Ishikawa (cell line): ENCODE results near the gene PKP4.

Experiments
- CEBPB ChIP-seq: IDR thresholded peaks from 2 replicates; pipeline ENCODE4 v1.6.1; 2012
- CREB1 ChIP-seq: IDR thresholded peaks from 2 replicates; pipeline ENCODE4 v1.6.1; 2012; ENCODE audit warnings: low read depth
- EGR1 ChIP-seq: IDR thresholded peaks from 2 replicates; pipeline ENCODE4 v1.6.1; 2012
- EP300 ChIP-seq: IDR thresholded peaks from 2 replicates; pipeline ENCODE4 v1.6.1; 2012; ENCODE audit warnings: borderline replicate concordance
- FOXM1 ChIP-seq: IDR thresholded peaks from 2 replicates; pipeline ENCODE4 v1.6.1; 2012; ENCODE audit warnings: low read depth, borderline replicate concordance
- MAX ChIP-seq: IDR thresholded peaks from 2 replicates; pipeline ENCODE4 v1.6.1; 2012
- NFIC ChIP-seq: IDR thresholded peaks from 2 replicates; pipeline ENCODE4 v1.6.1; 2012
- RAD21 ChIP-seq: IDR thresholded peaks from 2 replicates; pipeline ENCODE4 v1.6.1; 2012; ENCODE audit warnings: low read depth
- TAF1 ChIP-seq: IDR thresholded peaks from 2 replicates; pipeline ENCODE4 v1.6.1; 2012; ENCODE audit warnings: low read depth, mild to moderate bottlenecking
- TCF12 ChIP-seq: IDR thresholded peaks from 2 replicates; pipeline ENCODE4 v1.6.1; 2012; ENCODE audit warnings: low read depth
- TEAD4 ChIP-seq: IDR thresholded peaks from 2 replicates; pipeline ENCODE4 v1.6.1; 2012
- YY1 ChIP-seq: IDR thresholded peaks from 2 replicates; pipeline ENCODE4 v1.6.1; 2012; ENCODE audit warnings: low read depth
- ZBTB7A ChIP-seq: IDR thresholded peaks from 2 replicates; pipeline ENCODE4 v1.6.1; 2012; ENCODE audit warnings: low read depth
- TF ChIP-seq, protein P1 (sequence below): IDR thresholded peaks from 2 replicates; pipeline ENCODE4 v1.6.1; 2012; ENCODE audit warnings: low read depth, mild to moderate bottlenecking
- TF ChIP-seq, protein P2 (sequence below): IDR thresholded peaks from 2 replicates; pipeline ENCODE4 v1.6.1; 2012

PKP4 gene

GRCh38 chr2:158487419-158487818 is 30.7 kb downstream of the PKP4 start:
- no peak for TF ChIP-seq FOXM1
- no peak for TF ChIP-seq CEBPB
- TF ChIP-seq EGR1, result no peak
- TF ChIP-seq, protein P1, sequence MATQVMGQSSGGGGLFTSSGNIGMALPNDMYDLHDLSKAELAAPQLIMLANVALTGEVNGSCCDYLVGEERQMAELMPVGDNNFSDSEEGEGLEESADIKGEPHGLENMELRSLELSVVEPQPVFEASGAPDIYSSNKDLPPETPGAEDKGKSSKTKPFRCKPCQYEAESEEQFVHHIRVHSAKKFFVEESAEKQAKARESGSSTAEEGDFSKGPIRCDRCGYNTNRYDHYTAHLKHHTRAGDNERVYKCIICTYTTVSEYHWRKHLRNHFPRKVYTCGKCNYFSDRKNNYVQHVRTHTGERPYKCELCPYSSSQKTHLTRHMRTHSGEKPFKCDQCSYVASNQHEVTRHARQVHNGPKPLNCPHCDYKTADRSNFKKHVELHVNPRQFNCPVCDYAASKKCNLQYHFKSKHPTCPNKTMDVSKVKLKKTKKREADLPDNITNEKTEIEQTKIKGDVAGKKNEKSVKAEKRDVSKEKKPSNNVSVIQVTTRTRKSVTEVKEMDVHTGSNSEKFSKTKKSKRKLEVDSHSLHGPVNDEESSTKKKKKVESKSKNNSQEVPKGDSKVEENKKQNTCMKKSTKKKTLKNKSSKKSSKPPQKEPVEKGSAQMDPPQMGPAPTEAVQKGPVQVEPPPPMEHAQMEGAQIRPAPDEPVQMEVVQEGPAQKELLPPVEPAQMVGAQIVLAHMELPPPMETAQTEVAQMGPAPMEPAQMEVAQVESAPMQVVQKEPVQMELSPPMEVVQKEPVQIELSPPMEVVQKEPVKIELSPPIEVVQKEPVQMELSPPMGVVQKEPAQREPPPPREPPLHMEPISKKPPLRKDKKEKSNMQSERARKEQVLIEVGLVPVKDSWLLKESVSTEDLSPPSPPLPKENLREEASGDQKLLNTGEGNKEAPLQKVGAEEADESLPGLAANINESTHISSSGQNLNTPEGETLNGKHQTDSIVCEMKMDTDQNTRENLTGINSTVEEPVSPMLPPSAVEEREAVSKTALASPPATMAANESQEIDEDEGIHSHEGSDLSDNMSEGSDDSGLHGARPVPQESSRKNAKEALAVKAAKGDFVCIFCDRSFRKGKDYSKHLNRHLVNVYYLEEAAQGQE, result no peak
- no peak for TF ChIP-seq RAD21

GRCh38 chr2:158488442-158489216 is 31.9 kb downstream of the PKP4 start:
- TF ChIP-seq, protein P2, sequence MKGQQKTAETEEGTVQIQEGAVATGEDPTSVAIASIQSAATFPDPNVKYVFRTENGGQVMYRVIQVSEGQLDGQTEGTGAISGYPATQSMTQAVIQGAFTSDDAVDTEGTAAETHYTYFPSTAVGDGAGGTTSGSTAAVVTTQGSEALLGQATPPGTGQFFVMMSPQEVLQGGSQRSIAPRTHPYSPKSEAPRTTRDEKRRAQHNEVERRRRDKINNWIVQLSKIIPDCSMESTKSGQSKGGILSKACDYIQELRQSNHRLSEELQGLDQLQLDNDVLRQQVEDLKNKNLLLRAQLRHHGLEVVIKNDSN, result no peak
- TF ChIP-seq MAX (no peak), TEAD4 (no peak), CEBPB (no peak), TCF12 (no peak), YY1 (no peak), RAD21 (no peak), FOXM1 (no peak), CREB1 (no peak), ZBTB7A (no peak), EGR1 (no peak), NFIC (no peak), TAF1 (no peak)
- TF ChIP-seq, protein P1, result no peak

DNA sequence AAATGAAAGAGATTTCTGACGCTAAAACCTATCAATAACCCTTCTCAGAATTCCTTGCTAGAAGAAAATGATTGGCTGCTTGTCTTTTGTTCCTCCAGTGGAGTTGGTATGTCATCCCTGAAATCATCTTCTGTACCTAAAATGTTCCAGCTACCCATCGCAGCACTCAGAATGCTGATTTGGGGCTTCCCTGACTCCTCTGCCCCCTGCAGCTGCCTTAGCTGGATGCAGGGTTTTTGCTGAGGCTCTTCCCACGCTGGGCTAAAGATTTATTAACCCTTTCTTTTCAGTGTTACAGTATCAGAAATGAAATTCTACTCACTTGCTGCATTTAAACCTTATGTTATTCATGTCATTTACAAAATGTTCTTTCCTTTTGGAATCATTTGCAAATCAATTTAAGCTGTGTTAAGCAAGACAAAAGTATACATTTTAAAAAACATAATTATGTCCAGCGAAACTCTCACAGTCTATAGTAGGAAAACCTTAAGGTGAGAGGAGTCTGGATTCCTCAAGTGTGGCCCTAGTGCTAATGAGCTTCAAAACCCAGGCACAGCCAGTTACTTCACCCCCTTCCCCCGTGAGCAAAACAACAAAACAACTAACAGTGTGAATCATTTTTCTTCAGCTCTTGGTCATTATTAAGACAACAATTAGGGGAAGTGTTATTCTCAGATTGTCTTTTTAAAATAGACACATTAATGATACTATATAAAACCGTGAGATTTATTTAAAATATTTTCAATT is 32.8 kb downstream of the PKP4 start:
- no peak for TF ChIP-seq TCF12
- TF ChIP-seq EP300, result no peak
- no peak for TF ChIP-seq ZBTB7A
- no peak for TF ChIP-seq TEAD4
- TF ChIP-seq FOXM1, result no peak
- no peak for TF ChIP-seq RAD21
- TF ChIP-seq NFIC, result no peak

DNA sequence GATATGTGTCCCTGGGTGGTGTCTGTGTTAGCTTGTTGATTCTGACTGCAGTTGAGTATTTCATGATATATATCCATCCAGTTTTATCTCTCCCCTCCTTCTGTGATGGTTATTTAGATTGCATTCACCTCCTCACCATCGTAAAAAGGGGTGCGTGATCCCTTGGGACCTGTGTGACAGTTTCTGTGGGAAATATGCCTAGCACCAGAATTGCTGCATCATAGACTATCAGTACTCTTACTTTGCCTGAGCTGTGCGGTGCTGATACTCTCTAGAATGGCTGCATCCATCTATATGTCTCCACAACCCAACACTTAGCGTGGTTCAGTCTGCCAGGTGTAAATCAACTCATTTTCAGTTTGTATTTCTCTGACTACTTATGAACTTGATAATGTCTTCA is 34.3 kb downstream of the PKP4 start:
- TF ChIP-seq TCF12, result no peak
- TF ChIP-seq NFIC, result no peak
- TF ChIP-seq TEAD4, result no peak
- no peak for TF ChIP-seq EP300
- TF ChIP-seq, protein P1, result no peak
- TF ChIP-seq RAD21, result no peak

DNA sequence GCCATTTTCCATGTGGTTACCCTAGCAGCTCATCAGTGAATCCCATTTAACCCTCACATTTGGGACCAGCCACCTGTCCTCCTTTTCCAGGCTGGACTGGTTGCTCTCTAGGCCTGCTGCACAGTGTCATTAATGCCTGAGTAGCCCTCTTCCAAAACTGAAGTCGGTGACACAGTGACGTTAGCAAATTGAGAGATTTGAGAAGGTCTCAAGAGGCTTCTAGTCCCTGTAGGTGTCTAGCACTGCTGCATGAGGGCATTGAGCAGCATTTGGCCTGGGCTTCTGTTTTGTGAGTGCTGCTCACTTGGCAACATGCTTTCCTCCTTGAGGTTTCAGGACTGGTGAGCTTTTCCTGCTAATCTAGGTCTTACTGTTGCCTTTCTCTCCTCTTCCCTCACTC is 36.7 kb downstream of the PKP4 start:
- no peak for TF ChIP-seq NFIC
- TF ChIP-seq, protein P2, result no peak
- no peak for TF ChIP-seq ZBTB7A
- no peak for TF ChIP-seq CEBPB
- no peak for TF ChIP-seq CREB1
- TF ChIP-seq MAX, result no peak
- no peak for TF ChIP-seq TCF12
- no peak for TF ChIP-seq YY1
- TF ChIP-seq RAD21, result no peak
- TF ChIP-seq, protein P1, result no peak
- TF ChIP-seq FOXM1, result no peak
- TF ChIP-seq EGR1, result no peak
- no peak for TF ChIP-seq EP300
- TF ChIP-seq TAF1, result no peak
- no peak for TF ChIP-seq TEAD4
